ENCODE measurements around the gene FOXP4.

Gene FOXP4

DNA sequence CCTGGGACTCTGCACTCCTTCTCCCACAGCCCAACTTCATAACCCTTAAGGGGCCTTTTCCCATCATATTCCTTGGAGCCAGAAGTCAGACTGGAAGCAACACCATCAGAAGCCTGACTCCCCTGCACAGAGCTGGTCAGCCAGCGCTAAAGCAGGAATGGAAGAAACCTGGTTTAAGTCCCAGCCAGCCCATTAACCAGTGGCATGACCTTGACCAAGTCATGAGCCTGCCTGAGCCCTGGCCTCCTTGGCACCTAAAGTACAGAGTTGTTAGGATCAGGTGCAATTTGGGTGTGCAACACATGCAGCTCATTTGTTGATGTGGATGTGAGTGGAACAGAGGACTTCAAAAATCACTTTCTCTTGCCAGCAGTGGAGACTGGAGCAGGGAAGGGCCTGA lies 20.8 kb downstream of the FOXP4 start:
- DNase-seq: no peak

DNA sequence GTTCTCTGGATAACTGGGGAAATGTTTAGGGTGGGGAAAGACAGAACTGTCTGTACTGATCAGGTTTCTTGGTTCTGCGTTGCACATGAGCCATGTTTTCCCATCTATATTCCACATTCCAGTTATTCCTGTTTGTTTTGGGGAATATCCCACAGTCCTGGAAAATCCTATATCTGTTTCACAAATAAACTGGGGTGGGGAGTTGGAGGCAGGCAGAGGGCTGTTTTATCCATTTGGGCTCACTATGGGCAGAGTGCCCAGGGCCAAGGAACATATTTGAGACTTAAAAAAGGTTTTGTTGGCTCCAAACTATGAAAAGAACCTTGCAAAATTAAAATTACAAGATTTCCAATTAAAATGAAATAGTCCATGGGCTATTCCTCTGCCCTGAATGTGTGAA lies 21.5 kb downstream of the FOXP4 start:
- DNase-seq: no peak

DNA sequence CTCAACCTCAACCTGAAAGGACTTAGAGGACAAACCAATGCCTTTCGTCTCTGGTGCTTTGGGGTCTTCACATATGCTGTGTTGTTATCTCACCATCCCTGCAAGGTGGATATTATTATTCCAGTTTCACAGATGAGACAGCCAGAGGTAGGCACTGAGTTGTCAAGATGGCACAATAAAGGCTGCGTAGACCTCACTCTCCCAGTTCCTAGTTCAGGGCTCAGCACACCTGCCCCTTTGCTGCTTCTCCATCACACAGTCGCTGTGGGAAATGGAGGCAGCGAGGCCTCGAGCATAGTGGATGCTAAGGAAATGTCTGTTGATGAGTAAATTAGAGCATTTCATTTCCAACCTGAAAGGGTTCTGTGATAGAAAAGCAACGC lies 22.0 kb downstream of the FOXP4 start:
- no peak for DNase-seq

DNA sequence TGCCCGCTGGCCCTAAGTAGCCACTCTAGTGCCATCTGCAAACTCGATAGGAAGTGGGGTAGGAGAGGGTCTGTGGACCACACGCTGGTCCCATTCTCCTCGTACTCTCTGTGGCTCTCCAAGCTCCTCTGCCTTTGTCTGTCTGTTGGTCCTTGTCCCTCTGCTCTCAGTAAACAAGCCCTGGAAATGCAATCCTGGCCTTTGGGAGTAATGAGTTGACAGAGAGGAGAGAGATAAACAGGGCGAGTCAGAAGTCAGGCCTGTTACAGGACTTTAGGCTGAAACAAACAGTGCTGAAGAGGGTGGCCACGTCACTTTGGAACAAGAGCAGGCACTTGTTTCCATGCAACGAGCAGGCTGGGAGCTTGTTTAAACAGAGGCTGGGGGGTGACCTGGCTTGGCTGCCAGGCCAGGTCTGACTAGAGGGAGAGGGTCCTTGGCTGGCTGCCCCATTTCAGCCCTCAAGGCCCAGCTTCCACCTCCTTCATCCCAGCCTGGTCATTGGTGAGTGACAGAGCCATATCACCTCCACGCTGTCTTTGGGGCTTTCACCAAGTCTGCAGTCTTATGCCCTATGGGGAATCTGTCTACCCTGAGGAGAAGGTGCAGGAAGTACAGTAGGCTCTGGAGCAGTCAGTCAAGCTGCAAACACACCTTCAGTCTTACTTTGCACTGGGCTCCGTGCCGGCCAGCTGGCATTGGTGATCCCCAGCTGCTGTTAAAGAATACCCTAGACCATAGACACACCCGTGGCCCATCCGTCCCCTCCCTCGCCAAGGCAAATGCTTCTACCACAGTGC lies 22.6 kb downstream of the FOXP4 start:
- no peak for DNase-seq

DNA sequence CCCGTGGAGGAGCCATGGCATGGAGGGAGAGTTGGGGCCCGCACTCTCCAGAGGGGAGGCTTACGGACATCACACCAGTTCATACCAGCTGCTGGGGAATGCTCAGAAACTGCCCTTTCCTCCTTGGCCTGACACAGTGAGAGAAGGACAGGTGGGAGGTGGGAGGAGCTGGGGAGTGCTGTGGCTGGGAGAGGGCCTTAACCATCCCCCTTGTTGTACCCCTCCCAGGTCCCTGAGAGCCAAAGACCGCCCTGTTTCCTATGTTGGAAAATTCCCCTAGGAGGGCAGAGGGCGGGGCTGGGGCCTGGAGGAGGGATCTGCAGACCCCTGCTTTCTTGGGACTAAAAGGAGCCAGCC lies 24.1 kb downstream of the FOXP4 start:
- DNase-seq: no peak

DNA sequence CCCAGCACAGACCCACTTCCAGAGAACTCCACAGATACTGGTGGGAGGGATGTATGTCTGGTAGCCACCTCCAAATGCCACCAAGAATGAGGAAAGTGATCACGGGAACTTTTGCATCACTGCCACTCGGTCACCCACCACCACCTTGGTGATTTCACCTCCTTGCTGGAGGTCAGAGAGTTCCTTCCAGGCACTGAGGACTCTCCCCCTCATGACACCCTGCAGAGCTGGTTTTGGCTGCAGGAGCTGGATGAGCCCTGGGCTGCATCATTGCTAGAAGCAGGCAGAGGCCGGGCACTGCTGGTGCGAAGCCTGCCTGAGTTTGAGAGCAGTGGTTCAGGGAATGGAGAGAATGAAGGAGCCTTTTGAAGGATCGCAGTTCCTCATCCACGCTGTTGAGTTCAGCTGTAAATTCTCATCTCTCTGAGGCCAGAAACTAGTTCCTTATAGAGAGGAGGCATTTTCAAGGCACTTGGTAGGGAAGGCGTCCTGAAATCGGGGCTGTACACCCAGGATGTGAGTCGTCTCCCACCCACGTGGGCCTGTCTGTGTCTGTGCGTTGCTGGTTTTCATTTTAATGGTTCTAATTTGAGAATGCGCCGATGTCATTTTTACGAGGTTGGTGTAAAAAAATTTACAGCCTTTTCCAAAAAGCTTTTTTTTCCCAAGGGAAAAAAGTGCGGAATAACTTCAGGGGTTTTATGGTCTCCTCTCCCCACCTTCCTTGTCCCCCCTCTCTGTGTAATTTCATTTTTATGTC lies 25.0 kb downstream of the FOXP4 start:
- peak; percentile 33 for DNase-seq

DNA sequence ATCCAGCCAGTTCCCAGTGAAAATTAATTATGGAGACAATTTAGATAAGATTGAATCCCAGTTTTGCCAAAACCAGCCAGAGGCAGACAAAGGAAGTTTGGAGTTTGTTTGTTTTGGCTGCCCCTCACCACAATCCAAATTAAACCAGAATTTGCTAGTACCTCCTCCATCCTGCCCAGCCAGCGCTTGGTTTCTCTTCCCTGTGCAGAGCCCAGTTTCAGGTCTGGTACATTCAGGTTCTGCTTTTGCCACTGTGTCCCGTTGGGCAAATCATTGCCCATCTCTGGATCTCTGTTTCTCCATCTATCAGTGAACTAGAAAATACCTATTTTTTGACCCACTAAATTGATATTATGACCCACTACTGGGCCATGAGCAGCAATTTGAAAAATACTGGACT lies 26.4 kb downstream of the FOXP4 start:
- no peak for DNase-seq

DNA sequence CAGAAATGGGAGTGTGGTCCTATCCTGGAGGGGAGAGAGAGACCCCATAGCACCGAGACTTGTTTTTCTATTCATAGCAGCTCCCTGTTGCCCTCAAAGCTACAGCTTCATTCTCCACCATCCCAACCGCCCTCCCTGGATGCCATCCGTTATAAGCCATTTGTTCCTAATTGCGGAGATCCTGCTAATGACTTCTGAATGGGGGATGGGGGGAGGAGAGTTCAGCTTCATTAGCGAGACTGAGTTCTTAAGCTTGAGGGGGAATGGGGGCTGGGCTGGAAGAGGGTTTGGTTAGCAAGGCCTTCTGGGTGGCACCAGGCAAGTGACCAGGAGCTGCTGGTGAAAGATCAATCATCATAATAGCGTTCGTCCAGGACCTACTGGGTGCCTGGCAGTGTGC lies 27.1 kb downstream of the FOXP4 start:
- DNase-seq: no peak

DNA sequence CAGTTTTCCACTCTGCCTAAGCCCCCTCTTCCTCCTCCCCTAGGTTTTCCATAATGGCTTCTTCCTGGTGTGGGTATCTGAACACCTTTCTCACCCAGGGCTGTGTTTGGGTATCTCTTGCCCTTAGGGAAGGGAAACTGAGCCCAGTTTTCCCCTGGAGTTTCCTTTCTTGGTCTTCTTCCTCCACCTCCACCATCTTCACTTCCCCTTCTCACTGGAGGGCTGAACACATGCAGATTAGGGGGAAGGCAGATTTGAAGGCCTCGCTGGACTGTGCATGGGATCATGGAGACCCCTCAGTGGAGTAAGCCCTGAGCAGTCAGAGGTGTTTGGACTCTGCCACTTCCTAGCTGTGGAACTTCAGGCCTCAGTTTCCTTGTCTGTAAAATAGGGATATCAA lies 27.8 kb downstream of the FOXP4 start:
- no peak for DNase-seq

DNA sequence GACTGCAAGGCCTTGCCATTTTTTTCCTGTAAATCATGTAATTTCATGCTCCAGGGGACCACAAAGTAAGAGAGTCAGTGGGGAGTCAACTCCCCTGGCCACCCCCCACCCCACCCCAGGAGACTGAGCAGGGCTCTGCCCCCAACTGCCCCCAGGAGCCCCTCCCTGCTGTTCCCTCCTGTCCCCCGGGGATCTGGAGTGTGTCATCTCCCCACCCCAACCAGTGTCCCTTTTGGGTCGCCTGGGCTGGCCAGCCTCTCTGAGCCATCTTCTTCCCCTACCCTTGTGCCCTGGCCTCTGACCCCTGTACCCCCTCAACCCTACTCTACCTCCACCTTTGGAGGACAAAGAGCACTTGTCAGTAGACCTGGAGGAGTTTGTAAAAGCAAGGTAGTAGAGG lies 29.4 kb downstream of the FOXP4 start:
- no peak for DNase-seq

DNA sequence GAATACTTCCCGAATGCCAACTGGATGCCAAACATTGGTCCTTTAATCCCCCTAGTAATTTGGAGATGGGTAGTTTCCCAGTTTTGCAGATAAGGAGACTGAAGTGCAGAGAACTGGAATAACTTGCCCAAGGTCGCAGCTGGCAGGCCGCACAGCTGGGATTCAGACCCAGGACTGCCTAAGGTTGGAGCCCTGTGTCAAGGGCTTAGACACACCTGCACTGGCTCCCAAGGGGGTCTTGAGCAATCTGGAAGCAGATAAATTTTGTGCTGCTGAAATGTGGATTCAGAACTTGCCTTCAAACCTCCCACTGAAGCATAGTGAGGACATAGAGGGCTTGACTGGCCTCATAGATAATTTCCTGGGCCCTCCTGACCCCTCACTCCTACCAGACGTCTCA lies 30.5 kb downstream of the FOXP4 start:
- no peak for DNase-seq

DNA sequence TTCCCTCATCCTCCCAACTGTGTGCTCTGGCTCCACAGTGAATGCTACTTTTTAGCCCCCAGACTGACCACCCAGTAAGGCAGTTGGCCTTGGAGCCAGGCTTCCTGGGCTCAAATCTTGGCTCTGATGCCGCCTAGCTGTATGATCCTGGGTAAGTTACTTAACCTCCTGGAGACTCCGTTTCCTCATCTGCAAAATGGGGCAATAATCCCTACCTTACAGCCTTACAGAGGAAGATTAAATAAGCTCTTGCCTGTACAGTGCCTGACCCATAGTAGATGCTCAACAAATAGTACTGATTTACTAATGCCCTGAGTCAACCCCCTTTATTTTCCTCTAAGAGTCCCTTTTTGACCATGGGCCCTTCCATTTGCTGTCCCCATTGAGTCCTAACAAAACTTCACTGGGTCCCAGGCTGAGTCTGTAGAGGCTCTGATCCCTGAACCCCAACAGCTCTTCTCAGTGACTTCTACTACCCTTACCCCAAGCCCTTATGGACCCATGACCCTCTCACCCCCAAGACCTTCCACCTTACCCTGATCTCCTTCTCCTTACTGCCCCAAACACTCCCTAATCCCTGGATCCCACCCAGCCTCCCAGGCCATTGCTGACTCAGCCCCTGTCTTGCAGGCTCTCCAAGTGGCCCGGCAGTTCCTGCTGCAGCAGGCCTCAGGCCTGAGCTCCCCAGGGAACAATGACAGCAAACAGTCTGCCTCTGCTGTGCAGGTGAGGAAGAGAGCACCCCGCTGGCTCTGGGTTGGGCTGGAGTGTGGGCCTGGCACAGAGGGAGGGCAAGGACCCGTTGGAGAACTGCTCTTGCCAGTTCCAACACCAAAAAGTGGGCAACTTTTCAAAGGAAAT lies 31.4 kb downstream of the FOXP4 start:
- DNase-seq: no peak

DNA sequence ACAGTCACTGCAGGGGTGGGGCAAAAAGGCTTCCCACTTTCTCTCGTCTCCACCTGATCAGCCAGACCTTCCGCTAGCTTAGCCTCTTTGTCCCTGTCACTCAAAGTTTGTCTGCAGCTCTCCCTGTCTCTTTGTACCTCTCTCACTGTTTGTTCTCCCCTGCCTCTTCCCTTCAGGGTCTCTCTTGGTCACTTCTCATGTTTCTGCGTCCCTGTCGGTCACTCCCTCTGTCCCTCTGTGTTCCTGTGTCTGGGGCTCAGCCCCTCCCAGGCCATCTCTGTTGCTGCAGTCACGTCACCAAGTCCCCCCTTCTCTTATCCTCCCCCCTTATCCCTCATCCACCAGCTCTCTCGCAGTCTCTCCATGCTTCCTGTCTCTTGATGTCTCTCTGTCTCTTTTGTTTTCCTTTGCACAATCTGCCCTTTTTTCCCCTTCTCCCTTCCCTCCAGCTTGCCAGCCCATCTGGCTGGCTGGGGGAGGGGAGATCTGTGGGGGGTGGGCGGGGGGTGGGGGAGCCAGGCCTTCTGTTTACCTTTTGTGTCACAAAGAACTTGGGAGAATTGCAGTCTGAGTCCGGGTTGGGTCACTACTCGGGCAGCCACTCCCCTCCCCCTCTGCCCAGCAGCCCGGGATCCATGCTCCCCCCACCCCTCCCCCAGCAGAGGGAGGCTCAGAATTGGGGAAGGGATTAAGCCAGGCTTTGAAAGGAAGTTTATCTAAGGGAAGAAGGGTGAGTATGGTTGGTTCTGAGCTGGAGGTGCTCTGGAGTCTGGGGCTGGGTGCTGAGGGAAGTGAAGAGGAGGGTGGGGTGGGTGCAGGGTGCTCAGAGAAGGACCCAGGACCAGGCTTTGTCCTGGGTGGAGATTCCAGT lies 32.3 kb downstream of the FOXP4 start:
- no peak for DNase-seq

DNA sequence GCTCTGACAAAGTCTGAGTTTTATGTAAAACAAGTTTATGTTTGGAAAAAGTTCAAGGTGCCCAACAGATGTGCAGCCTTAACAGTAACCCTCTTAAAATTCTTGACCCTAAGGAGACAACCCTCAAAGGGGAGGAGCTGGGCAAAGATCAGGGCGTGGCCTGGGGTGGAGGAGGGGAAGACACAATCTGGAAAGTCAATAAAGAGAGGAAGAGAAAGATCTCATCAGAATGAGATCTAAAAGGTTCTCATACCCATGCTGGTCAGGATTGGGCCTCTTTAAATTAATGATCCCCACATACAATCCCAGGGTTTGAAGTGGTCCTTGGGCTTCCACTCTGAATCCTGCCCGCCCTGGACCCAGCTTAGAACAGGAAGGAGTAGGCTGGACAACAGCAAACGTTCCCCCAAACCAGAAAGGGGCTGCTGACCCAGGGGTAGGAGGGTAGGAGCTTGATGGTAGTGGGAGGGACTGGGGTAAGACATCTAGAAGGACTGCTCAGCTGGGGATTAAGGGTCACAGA lies 33.0 kb downstream of the FOXP4 start:
- DNase-seq: no peak

DNA sequence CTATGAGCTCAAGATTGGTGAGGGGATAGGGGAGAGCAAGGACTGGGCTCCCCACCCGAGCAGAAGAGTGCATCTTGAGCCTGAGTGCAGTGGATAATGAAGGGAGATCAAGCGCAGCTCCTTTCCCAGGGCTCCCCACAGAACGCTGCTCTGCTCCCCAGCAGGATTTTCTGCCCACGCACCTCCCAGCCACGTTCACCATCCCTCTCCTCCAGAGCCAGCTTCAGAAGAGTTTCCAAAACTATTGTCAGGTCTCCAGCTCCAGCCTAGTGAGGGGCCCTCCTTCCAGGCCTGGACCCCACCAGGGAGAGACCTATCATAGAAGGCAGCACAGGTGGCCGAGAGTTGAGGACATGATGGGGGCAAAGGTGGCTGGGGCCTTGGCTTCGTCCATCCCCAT lies 34.5 kb downstream of the FOXP4 start:
- DNase-seq: no peak

DNA sequence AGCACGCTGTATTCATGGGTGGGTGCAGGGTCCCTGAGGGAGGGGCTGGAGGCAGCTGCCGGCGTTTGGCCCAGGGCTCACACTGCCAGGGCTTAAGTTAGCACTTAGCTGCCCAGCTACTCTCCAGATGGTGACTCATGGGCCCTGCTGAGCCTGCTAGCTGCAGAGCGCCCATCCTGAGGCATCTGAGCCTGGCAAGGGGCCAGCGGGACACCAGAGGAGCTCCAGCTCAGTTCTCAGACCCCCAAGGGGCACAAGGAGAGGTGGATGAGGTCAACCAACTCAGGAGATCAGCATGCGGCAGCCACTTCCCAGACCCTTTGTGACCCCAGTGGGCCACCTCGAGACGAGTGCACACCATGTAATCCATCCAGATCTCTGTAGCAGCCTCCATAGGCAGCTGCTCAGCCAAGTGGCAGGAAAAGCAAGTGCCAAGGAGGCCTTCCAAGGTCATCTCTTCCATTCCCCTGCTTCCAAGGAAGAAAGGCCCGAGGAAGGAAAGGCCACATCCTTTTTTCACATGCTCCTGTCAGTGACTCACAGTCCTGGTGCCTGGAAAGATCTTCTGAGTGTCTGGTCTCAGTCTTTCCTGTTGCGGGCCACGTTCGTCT lies 35.3 kb downstream of the FOXP4 start:
- DNase-seq: no peak

DNA sequence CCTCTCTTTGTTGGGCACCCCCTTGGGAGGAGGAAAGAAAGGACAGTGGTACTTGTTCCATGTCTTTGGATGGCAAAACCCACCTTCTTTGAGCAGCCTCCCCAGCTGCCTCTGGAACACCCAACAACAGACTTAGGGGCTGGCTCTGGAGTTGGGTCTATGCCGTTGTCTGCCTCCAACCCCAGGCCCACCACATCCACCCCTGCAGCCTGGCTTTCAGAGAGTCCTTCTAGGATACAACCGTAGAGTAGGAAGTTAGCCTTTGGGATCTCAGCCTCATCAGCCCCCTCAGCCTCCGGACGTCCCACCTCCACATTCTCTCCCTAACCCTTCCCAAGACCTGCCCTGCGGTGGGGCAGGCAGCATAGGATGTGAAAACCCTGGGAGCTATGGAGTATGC lies 36.4 kb downstream of the FOXP4 start:
- DNase-seq: no peak

DNA sequence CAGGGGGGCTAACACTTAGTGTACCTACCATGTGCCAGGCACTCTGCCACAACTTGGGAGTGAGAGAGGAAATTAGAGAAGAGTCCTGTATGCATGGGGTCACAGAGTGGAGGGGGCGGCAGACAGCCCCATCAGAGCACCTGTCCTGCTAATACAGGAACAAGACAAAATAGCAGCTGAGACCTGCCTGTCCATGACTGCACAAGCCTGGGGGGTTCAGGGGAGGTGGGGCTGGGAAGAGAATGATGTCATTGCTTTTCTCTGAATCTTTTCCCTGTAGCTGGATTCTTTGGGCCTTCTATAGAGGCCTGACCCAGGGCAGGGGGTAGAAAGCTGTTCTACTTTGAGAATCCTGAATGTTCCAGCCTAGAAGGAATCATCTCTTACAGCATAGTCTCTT lies 37.4 kb downstream of the FOXP4 start:
- no peak for DNase-seq

DNA sequence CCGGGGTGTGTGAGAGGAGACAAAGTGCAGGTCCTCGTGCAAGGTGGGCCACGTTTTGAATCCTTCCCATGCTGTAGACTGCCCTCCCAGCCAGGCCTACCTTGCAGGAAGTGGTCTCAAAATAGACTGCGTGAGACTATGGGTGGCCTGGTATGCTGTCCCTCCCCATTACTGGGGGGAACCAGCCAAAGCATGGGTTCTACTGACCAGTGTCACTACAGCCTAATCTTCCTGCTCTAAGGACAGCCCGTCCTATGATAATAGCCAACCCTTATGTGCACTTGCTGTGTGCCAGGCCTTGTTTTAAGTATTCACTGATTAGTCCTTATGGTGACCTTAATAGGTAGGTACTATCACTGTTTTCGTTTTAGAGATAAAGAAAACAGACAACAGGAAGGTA lies 38.0 kb downstream of the FOXP4 start:
- no peak for DNase-seq

DNA sequence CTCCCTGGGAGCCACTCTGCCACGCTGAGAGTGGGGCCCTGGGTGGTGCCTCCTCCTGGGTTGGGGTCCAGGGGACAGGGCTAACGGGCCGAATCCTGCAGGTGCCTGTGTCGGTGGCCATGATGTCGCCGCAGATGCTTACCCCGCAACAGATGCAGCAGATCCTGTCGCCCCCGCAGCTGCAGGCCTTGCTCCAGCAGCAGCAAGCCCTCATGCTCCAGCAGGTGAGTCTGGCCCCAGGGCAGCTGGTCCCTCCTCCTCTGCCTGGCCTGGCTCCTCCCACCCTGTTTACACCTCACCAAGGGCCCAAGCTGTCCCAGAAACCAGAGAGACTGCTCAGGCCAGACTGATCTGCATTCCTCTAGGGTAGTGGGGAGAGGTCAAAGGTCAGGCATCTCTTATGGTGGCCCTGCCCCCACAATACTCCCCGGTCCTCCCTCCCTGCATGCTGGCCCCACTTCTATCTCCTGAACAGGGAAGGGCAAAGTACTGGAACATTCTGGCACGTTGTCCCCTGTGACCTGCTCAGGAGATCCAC lies 38.6 kb downstream of the FOXP4 start:
- DNase-seq: no peak

DNA sequence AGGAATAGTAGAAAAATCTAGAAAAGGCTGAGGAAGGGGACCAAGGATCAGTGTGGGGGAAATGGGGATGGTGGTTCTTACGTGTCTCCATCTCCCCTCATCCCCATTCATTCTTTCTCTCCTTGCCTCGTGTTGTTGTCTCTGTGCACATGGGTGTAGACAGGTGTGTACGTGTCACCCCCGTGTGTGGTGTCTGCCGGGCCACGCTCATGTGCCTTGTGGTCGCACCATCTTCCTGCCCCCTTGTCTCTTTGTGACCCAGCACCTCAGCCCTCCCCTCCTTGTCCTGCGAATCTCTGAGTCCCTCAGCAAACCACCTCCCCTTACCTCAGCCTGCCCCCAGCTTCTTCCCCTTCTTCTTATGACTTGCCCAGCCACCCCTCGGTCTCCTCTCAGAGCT lies 39.4 kb downstream of the FOXP4 start:
- no peak for DNase-seq

All from activated naive CD4-positive, alpha-beta T cell treated with anti-CD3 and anti-CD28 coated beads, Interleukin-2, amount 50 U/mL, for 16 hours (primary cell).